ENCODE measurements around the gene ESM1. TPM values are rescaled to one million over a fixed set of nuclear protein-coding genes. Genes with fewer than 3 reads are reported as not detected.

ESM1 gene
- total and polyA plus RNA-seq, 2 donors (not counting 3 experiments of a cell fraction or from before 2014, with no cell fraction given): 214 to 577 TPM

- FAIRE-seq: no peak
- Histone ChIP-seq H3K9ac (replicated peaks; ENCODE audit: extremely low read depth, insufficient read depth, low read length) (no peak overlapping the region), H3K4me3 (replicated peaks in 1 of 3; ENCODE audit: insufficient read depth in 1 of 3, low read depth in 1 of 3, low read length in 3 of 3) (no peak overlapping the region), H2AFZ (ENCODE audit: low read depth, low read length) (no peak overlapping the region), H3K27me3 (ENCODE audit: control insufficient read depth in 2 of 2, insufficient read depth in 2 of 2, low read length in 2 of 2) (no peaks in the 10 kb centered on the region), H3K9me3 (replicated peaks; ENCODE audit: control insufficient read depth, insufficient read depth, low read length) (no peaks in the 10 kb centered on the region), H3K36me3 (ENCODE audit: control insufficient read depth in 2 of 2, extremely low read depth in 1 of 2, insufficient read depth in 2 of 2, low read length in 2 of 2) (no peaks in the 10 kb centered on the region), H3K9me1 (replicated peaks; ENCODE audit: control insufficient read depth, extremely low read depth, insufficient read depth, low read length) (no peaks in the 10 kb centered on the region), H4K20me1 (replicated peaks; ENCODE audit: control insufficient read depth, extremely low read depth, insufficient read depth, low read length) (no peaks in the 10 kb centered on the region), H3K4me1 (ENCODE audit: control insufficient read depth, extremely low read depth, insufficient read depth, low read length) (peaks cover 23% of the 10 kb centered on the region), H3K4me2 (ENCODE audit: insufficient read depth, low read length) (no peak overlapping the region), H3K79me2 (ENCODE audit: control insufficient read depth, insufficient read depth, low read length) (no peaks in the 10 kb centered on the region), H3K27ac (ENCODE audit: insufficient read depth, low read depth, low read length) (no peak overlapping the region)
- TF ChIP-seq JUN (IDR thresholded peaks at IDR 0.05; ENCODE audit: borderline replicate concordance, insufficient read depth, insufficient read length, low read depth) (no peak), CTCF (IDR thresholded peaks at IDR 0.05; ENCODE audit: extremely low read depth in 1 of 2, insufficient read depth in 1 of 2, low read depth in 1 of 2, low read length in 2 of 2) (no peak), EZH2 (IDR thresholded peaks at IDR 0.05; ENCODE audit: borderline replicate concordance, low read depth, low read length, severe bottlenecking) (no peak), POLR2AphosphoS5 (IDR thresholded peaks at IDR 0.05; ENCODE audit: insufficient read depth, low read depth, low read length) (no peak), MYC (IDR thresholded peaks at IDR 0.05; ENCODE audit: low read depth, low read length) (no peak), POLR2A (IDR thresholded peaks at IDR 0.05; ENCODE audit: low read depth, low read length) (no peak)
- POLR2A ChIA-PET: no interaction called here
- peak; percentile 84 for DNase-seq (ENCODE audit: low read depth, low spot score)
- intact Hi-C loops (cut with micrococcal nuclease) (no loop called here), dilution Hi-C loops (cut with MboI; ENCODE audit: extremely low pct_ligation_motif_present, low sequenced_read_pairs) (no loop called here)
- CTCF ChIA-PET: interaction anchor here (0.9 to 15.4 kb wide), 8 partner anchors 9 to 194 kb away, joined by 3 to 180 read pairs (median 5); partner anchors contain the start of genes ESM1 and GPX8
- no TSS peak for BruUV-seq (replicated peaks)
Observed at GRCh38 chr5:54965806-54966205, 19.6 kb downstream of the ESM1 start.

- no peak overlapping the region for H3K9ac ChIP-seq (replicated peaks; ENCODE audit: extremely low read depth, insufficient read depth, low read length)
- H3K4me2 ChIP-seq (ENCODE audit: insufficient read depth, low read length): no peak overlapping the region
- no peak overlapping the region for H3K27ac ChIP-seq (ENCODE audit: insufficient read depth, low read depth, low read length)
- no peaks in the 10 kb centered on the region for H3K9me3 ChIP-seq (replicated peaks; ENCODE audit: control insufficient read depth, insufficient read depth, low read length)
- TF ChIP-seq MYC (IDR thresholded peaks at IDR 0.05; ENCODE audit: low read depth, low read length): no peak
- TF ChIP-seq CTCF (IDR thresholded peaks at IDR 0.05; ENCODE audit: extremely low read depth in 1 of 2, insufficient read depth in 1 of 2, low read depth in 1 of 2, low read length in 2 of 2): no peak
- TF ChIP-seq EZH2 (IDR thresholded peaks at IDR 0.05; ENCODE audit: borderline replicate concordance, low read depth, low read length, severe bottlenecking): no peak
- no peak for TF ChIP-seq POLR2AphosphoS5 (IDR thresholded peaks at IDR 0.05; ENCODE audit: insufficient read depth, low read depth, low read length)
- no peak for TF ChIP-seq MAX (IDR thresholded peaks at IDR 0.05; ENCODE audit: insufficient read depth, insufficient read length)
- TF ChIP-seq JUN (IDR thresholded peaks at IDR 0.05; ENCODE audit: borderline replicate concordance, insufficient read depth, insufficient read length, low read depth): no peak
- no peak for TF ChIP-seq POLR2A (IDR thresholded peaks at IDR 0.05; ENCODE audit: low read depth, low read length)
- no peak for TF ChIP-seq GATA2 (IDR thresholded peaks at IDR 0.05; ENCODE audit: insufficient read depth, insufficient read length, low read depth, low read length)
- no peak for TF ChIP-seq FOS (IDR thresholded peaks at IDR 0.05; ENCODE audit: borderline replicate concordance, insufficient read depth, low read length)
- no peaks in the 10 kb centered on the region for H3K27me3 ChIP-seq (ENCODE audit: control insufficient read depth in 2 of 2, insufficient read depth in 2 of 2, low read length in 2 of 2)
- H3K4me1 ChIP-seq (ENCODE audit: control insufficient read depth, extremely low read depth, insufficient read depth, low read length): peaks cover 9% of the 10 kb centered on the region
- H2AFZ ChIP-seq (ENCODE audit: low read depth, low read length): no peak overlapping the region
- DNase-seq (ENCODE audit: low read depth, low spot score) (no peak), FAIRE-seq (no peak)
- BruUV-seq (replicated peaks): no TSS peak
- no peaks in the 10 kb centered on the region for H3K79me2 ChIP-seq (ENCODE audit: control insufficient read depth, insufficient read depth, low read length)
- H3K9me1 ChIP-seq (replicated peaks; ENCODE audit: control insufficient read depth, extremely low read depth, insufficient read depth, low read length): no peaks in the 10 kb centered on the region
- no peaks in the 10 kb centered on the region for H3K36me3 ChIP-seq (ENCODE audit: control insufficient read depth in 2 of 2, extremely low read depth in 1 of 2, insufficient read depth in 2 of 2, low read length in 2 of 2)
- H3K4me3 ChIP-seq (replicated peaks in 1 of 3; ENCODE audit: insufficient read depth in 1 of 3, low read depth in 1 of 3, low read length in 3 of 3): no peak overlapping the region
- dilution Hi-C loops (cut with MboI; ENCODE audit: extremely low pct_ligation_motif_present, low sequenced_read_pairs): no loop called here
- intact Hi-C loops (cut with micrococcal nuclease): no loop called here
- POLR2A ChIA-PET: no interaction called here
- H4K20me1 ChIP-seq (replicated peaks; ENCODE audit: control insufficient read depth, extremely low read depth, insufficient read depth, low read length): no peaks in the 10 kb centered on the region
- CTCF ChIA-PET: interaction anchor here (0.8 to 15.4 kb wide), 4 partner anchors 18 to 59 kb away, joined by 3 to 180 read pairs (median 6); no protein-coding TSS in a partner anchor
Observed at GRCh38 chr5:54964405-54964804, 21.0 kb downstream of the ESM1 start.
